ENCODE results near the gene GGA3. TPM values are rescaled to one million over a fixed set of nuclear protein-coding genes. Genes with fewer than 3 reads are reported as not detected.

GGA3 gene
- total and polyA plus RNA-seq, 10 donors, result 14.1 to 73.7 (median 45.5) TPM

DNA sequence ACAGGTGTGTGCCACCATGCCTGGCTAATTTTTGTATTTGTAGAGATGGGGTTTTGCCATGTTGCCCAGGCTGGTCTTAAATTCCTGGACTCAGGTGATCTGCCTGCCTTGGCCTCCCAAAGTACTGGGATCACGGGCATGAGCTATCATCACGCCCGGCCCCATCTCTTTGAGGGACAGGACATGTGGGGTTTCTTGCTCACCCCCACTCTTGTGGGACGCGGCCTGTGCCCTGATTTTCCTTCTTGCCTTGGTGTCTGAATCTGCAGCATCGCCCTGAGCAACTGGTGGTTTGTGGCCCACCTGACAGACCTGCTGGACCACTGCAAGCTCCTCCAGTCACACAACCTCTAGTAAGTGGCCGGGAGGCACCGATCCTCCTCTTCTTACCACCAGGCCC, 30.3 kb downstream of the GGA3 start:
- peaks cover 0 to 98% (median 89%) of the 10 kb centered on the region in 6 donors for H3K36me3 ChIP-seq
- intact Hi-C loops (cut with DNase I; ENCODE audit: low total_unique reads), result no loop called here
- H3K27ac ChIP-seq, result no peak overlapping the region
- TF ChIP-seq POLR2AphosphoS5 (IDR thresholded peaks at IDR 0.05) (no peak), POLR2A (IDR thresholded peaks at IDR 0.05) (no peak)
- no peak overlapping the region for H3K4me3 ChIP-seq
- no peaks in the 10 kb centered on the region for H3K27me3 ChIP-seq (replicated peaks in 1 of 7)
- H3K9me3 ChIP-seq, result no peaks in the 10 kb centered on the region
- 96 to 98% (median 97%) methylated on average over 8 of the region's 8 CpGs for WGBS, 5 donors
- peaks cover 0 to 24% (median 10%) of the 10 kb centered on the region in 6 donors for H3K4me1 ChIP-seq
- no peak for DNase-seq

DNA sequence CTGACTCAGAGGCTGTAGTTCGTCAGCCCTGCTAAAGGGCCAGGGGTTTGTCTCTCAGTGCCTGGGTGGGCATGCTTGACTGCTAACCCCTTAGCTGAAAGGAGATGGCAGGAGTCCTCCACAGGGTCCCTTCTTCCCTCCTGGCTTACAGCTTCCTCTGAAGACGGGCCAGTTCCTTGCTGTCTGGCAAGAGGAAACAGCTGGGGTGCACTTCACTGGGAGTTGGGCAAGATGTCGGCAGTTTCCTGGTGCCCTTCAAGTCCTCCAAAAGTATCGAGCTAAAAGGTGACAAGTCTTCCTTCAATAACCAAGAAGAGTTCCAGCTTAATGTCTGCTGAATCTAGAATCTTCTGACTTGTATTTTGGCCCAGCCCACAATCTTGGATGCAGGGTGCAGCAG, 32.6 kb downstream of the GGA3 start:
- TF ChIP-seq, protein P1, sequence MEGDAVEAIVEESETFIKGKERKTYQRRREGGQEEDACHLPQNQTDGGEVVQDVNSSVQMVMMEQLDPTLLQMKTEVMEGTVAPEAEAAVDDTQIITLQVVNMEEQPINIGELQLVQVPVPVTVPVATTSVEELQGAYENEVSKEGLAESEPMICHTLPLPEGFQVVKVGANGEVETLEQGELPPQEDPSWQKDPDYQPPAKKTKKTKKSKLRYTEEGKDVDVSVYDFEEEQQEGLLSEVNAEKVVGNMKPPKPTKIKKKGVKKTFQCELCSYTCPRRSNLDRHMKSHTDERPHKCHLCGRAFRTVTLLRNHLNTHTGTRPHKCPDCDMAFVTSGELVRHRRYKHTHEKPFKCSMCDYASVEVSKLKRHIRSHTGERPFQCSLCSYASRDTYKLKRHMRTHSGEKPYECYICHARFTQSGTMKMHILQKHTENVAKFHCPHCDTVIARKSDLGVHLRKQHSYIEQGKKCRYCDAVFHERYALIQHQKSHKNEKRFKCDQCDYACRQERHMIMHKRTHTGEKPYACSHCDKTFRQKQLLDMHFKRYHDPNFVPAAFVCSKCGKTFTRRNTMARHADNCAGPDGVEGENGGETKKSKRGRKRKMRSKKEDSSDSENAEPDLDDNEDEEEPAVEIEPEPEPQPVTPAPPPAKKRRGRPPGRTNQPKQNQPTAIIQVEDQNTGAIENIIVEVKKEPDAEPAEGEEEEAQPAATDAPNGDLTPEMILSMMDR (IDR thresholded peaks at IDR 0.05 in 8 of 11, conservative IDR thresholded peaks at IDR 0.05 in 3 of 11), result no peak
- TF ChIP-seq POLR2A (IDR thresholded peaks at IDR 0.05) (no peak), POLR2AphosphoS5 (IDR thresholded peaks at IDR 0.05) (no peak)
- peaks cover 0 to 98% (median 88%) of the 10 kb centered on the region in 6 donors for H3K36me3 ChIP-seq
- H3K27me3 ChIP-seq (replicated peaks in 1 of 7), result no peaks in the 10 kb centered on the region
- no peak for DNase-seq
- WGBS, 5 donors, result 34 to 57% (median 44%) methylated on average over 4 of the region's 4 CpGs
- H3K27ac ChIP-seq, result peak overlapping the region in 7 of 8 donors; percentile 12 to 80 (median 58)
- peaks cover 0 to 24% (median 10%) of the 10 kb centered on the region in 6 donors for H3K4me1 ChIP-seq
- H3K9me3 ChIP-seq, result no peaks in the 10 kb centered on the region
- intact Hi-C loops (cut with DNase I; ENCODE audit: low total_unique reads), result no loop called here
- no peak overlapping the region for H3K4me3 ChIP-seq

DNA sequence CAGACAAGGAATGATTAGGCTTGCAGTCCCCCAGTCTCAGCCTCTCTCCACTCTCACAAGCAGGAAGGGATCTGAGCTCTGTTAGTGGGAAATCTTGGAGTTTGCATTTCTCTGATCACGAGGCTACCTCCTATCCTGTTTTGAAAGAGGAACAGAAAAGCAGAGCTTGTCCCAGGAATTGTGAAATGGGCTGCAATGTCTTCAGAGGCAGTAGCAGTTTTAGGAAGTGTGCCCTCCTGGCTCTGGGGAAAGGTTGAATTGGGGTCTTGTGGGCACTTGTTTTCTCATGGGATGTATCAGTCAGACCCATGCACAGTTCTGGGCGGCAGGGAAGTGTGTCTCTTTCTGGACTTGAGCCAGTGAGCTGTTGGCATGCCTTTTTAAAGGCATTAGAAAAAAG, 33.1 kb downstream of the GGA3 start:
- intact Hi-C loops (cut with DNase I; ENCODE audit: low total_unique reads), result no loop called here
- TF ChIP-seq POLR2A (IDR thresholded peaks at IDR 0.05), result no peak
- peak in 1 of 3 donors; percentile 58 for TF ChIP-seq POLR2AphosphoS5 (IDR thresholded peaks at IDR 0.05)
- H3K36me3 ChIP-seq, result peaks cover 0 to 98% (median 89%) of the 10 kb centered on the region in 6 donors
- H3K27me3 ChIP-seq (replicated peaks in 1 of 7), result no peaks in the 10 kb centered on the region
- 35 to 49% (median 42%) methylated on average over 2 of the region's 2 CpGs for WGBS, 5 donors
- peak overlapping the region in 7 of 8 donors; percentile 12 to 80 (median 58) for H3K27ac ChIP-seq
- peaks cover 0 to 24% (median 10%) of the 10 kb centered on the region in 6 donors for H3K4me1 ChIP-seq
- H3K9me3 ChIP-seq, result no peaks in the 10 kb centered on the region
- no peak for DNase-seq
- no peak overlapping the region for H3K4me3 ChIP-seq

DNA sequence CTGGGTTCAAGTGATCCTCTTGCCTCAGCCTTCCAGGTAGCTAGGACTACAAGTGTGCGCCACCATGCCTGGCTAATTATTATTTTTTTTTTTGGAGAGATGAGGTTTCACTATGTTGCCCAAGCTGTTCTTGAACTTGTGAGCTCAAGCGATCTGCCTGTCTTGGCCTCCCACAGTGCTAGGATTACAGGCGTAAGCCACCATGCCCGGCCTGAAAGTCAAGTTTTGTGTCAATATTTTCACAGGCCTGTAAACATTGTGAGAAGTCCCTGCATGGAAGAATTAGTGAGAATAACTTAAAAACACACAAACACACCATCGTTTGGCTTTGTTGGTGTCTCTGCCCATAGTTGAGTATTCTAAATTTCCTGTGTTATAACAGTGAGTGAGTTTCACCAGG, 33.7 kb downstream of the GGA3 start:
- 75 to 90% (median 85%) methylated on average over 5 of the region's 5 CpGs for WGBS, 5 donors
- TF ChIP-seq POLR2AphosphoS5 (IDR thresholded peaks at IDR 0.05) (no peak), POLR2A (IDR thresholded peaks at IDR 0.05) (no peak)
- TF ChIP-seq, protein P1 (IDR thresholded peaks at IDR 0.05 in 8 of 11, conservative IDR thresholded peaks at IDR 0.05 in 3 of 11), result no peak
- peak overlapping the region in 4 of 8 donors; percentile 41 to 80 (median 72) for H3K27ac ChIP-seq
- DNase-seq, result no peak
- peaks cover 0 to 98% (median 89%) of the 10 kb centered on the region in 6 donors for H3K36me3 ChIP-seq
- intact Hi-C loops (cut with DNase I; ENCODE audit: low total_unique reads), result no loop called here
- no peak overlapping the region for H3K4me3 ChIP-seq
- no peaks in the 10 kb centered on the region for H3K9me3 ChIP-seq
- H3K4me1 ChIP-seq, result peaks cover 0 to 24% (median 10%) of the 10 kb centered on the region in 6 donors
- no peaks in the 10 kb centered on the region for H3K27me3 ChIP-seq (replicated peaks in 1 of 7)

DNA sequence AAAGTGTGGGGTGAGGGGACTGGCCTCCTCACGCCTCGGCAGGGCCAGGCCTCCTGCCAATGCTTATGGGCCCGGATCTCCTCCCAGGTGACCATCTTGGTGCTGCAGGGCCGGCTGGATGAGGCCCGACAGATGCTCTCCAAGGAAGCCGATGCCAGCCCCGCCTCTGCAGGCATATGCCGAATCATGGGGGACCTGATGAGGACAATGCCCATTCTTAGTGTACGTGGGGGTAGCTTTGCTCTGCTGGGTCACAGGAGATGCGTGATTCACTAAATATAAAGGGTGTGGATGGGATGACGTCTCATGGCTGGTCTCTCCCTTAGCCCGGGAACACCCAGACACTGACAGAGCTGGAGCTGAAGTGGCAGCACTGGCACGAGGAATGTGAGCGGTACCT, 36.4 kb downstream of the GGA3 start:
- Histone ChIP-seq H3K4me3 (no peak overlapping the region), H3K36me3 (peaks cover 0 to 98% (median 78%) of the 10 kb centered on the region in 6 donors), H3K4me1 (peaks cover 0 to 24% (median 10%) of the 10 kb centered on the region in 6 donors), H3K9me3 (no peaks in the 10 kb centered on the region), H3K27me3 (replicated peaks in 1 of 7) (no peaks in the 10 kb centered on the region), H3K27ac (no peak overlapping the region)
- no peak for DNase-seq
- 80 to 88% (median 86%) methylated on average over 9 to 14 of the region's 14 CpGs for WGBS, 5 donors
- intact Hi-C loops (cut with DNase I; ENCODE audit: low total_unique reads), result no loop called here
- peak in 1 of 3 donors; percentile 43 for TF ChIP-seq POLR2AphosphoS5 (IDR thresholded peaks at IDR 0.05)
- TF ChIP-seq, protein P1 (IDR thresholded peaks at IDR 0.05 in 8 of 11, conservative IDR thresholded peaks at IDR 0.05 in 3 of 11), result no peak
